CD14-positive monocyte (primary cell): ENCODE measurements around the gene ILK. TPM values are rescaled to one million over a fixed set of nuclear protein-coding genes. Genes with fewer than 3 reads are reported as not detected.

Experiments used
- DNase-seq, 3 donors: peaks; one replicate each; pipeline ENCODE4 v3.0.0-alpha.2; 2011 to 2022
- H2AFZ ChIP-seq: 2 replicates; pipeline ENCODE4 v1.6.0; 2012; ENCODE audit warnings: mild to moderate bottlenecking, low read depth, low read length, inconsistent platforms; ENCODE audit not compliant: insufficient read depth, poor library complexity, severe bottlenecking
- H3K27ac ChIP-seq, 2 donors: 1 replicate in 1 of 2; 2 replicates in 1 of 2; pipeline ENCODE4 v1.5.1; 2012 to 2013; ENCODE audit warnings: low read length in 2 of 2, control low read depth in 1 of 2, inconsistent platforms in 1 of 2, low read depth in 1 of 2, mild to moderate bottlenecking in 1 of 2
- H3K27me3 ChIP-seq, 2 donors: one replicate each; pipeline versions ENCODE4 v1.6.0 to v1.6.1; 2011 to 2013; ENCODE audit warnings: low read length in 2 of 2; ENCODE audit not compliant: control insufficient read depth in 2 of 2, insufficient read depth in 2 of 2
- H3K36me3 ChIP-seq, 2 donors: replicated peaks in 1 of 2; 1 replicate in 1 of 2; 2 replicates in 1 of 2; pipeline versions ENCODE4 v1.5.1 to v1.6.1; 2012 to 2013; ENCODE audit warnings: low read length in 2 of 2, control low read depth in 1 of 2, inconsistent platforms in 1 of 2, mild to moderate bottlenecking in 1 of 2; ENCODE audit not compliant: insufficient read depth in 2 of 2, control insufficient read depth in 1 of 2
- H3K4me1 ChIP-seq, 2 donors: 1 replicate in 1 of 2; 2 replicates in 1 of 2; pipeline versions ENCODE4 v1.5.1 to v1.6.1; 2012 to 2013; ENCODE audit warnings: low read length in 2 of 2, control low read depth in 1 of 2, inconsistent platforms in 1 of 2, mild to moderate bottlenecking in 1 of 2, moderate library complexity in 1 of 2; ENCODE audit not compliant: insufficient read depth in 2 of 2, control insufficient read depth in 1 of 2
- H3K4me2 ChIP-seq: replicated peaks from 2 replicates; pipeline ENCODE3; 2012; ENCODE audit warnings: low read length, moderate library complexity, mild to moderate bottlenecking; ENCODE audit not compliant: poor library complexity, severe bottlenecking; ENCODE audit errors: extremely low read depth
- H3K4me3 ChIP-seq, 3 experiments: fragments of 200-600 bp in 1 of 3; sonication (generic) in 1 of 3; replicated peaks in 1 of 3; 1 replicate in 2 of 3; 2 replicates in 1 of 3; pipeline ENCODE4 v1.5.1; 2011 to 2013; ENCODE audit warnings: low read length in 3 of 3, mild to moderate bottlenecking in 3 of 3, control low read depth in 2 of 3, low read depth in 2 of 3, inconsistent platforms in 1 of 3, moderate library complexity in 1 of 3
- H3K79me2 ChIP-seq: 2 replicates; pipeline ENCODE4 v1.6.0; 2012; ENCODE audit warnings: mild to moderate bottlenecking, control low read depth, inconsistent platforms, low read length, moderate library complexity; ENCODE audit not compliant: insufficient read depth
- H3K9ac ChIP-seq: 2 replicates; pipeline ENCODE4 v1.6.0; 2017; ENCODE audit warnings: low read length, mild to moderate bottlenecking; ENCODE audit not compliant: insufficient read depth, poor library complexity, severe bottlenecking
- H3K9me3 ChIP-seq, 2 donors: replicated peaks in 1 of 2; 1 replicate in 1 of 2; 2 replicates in 1 of 2; pipeline versions ENCODE4 v1.5.1 to v1.6.1; 2012 to 2013; ENCODE audit warnings: low read length in 2 of 2, control low read depth in 1 of 2; ENCODE audit not compliant: control insufficient read depth in 1 of 2, insufficient read depth in 1 of 2
- H4K20me1 ChIP-seq: 2 replicates; pipeline ENCODE4 v1.6.0; 2012; ENCODE audit warnings: mild to moderate bottlenecking, low read length, control low read depth, moderate library complexity; ENCODE audit not compliant: insufficient read depth
- H3K27ac Mint-ChIP-seq, 7 donors: one replicate each; pipeline ENCODE4 v1.8.0; 2020; ENCODE audit warnings: mild to moderate bottlenecking in 7 of 7, mixed read lengths in 7 of 7, moderate library complexity in 6 of 7, inconsistent platforms in 2 of 7
- H3K27me3 Mint-ChIP-seq, 3 donors: one replicate each; pipeline ENCODE4 v1.8.0; 2021 to 2022; ENCODE audit warnings: low read depth in 3 of 3, mild to moderate bottlenecking in 3 of 3, mixed read lengths in 3 of 3, moderate library complexity in 3 of 3, inconsistent platforms in 1 of 3
- H3K36me3 Mint-ChIP-seq, 2 donors: one replicate each; pipeline ENCODE4 v1.8.0; 2020; ENCODE audit warnings: mixed read lengths in 2 of 2, inconsistent platforms in 1 of 2, mild to moderate bottlenecking in 1 of 2
- H3K4me1 Mint-ChIP-seq: one replicate; pipeline ENCODE4 v1.8.0; 2020; ENCODE audit warnings: mild to moderate bottlenecking, mixed read lengths
- H3K4me3 Mint-ChIP-seq, 2 donors: one replicate each; pipeline ENCODE4 v1.8.0; 2020; ENCODE audit warnings: mild to moderate bottlenecking in 2 of 2, mixed read lengths in 2 of 2, moderate library complexity in 1 of 2
- H3K9me3 Mint-ChIP-seq, 7 donors: one replicate each; pipeline ENCODE4 v1.8.0; 2020 to 2022; ENCODE audit warnings: mixed read lengths in 7 of 7, mild to moderate bottlenecking in 6 of 7, moderate library complexity in 6 of 7, inconsistent platforms in 2 of 7
- WGBS: methylation state at CpG from one replicate; pipeline ENCODE4 v1.1.5; 2013; ENCODE audit warnings: missing lambda C conversion rate; ENCODE audit not compliant: insufficient coverage; 5-methylcytosine and 5-hydroxymethylcytosine counted together
- intact Hi-C, 2 donors: fragments of 100-400 bp; cut with micrococcal nuclease; formaldehyde crosslinking; loops; one replicate each; pipeline versions ENCODE4 v1.15.0 to v1.15.1; 2023
- polyA plus RNA-seq, 3 donors: library from polyadenylated mRNA; depleted of rRNA in 1 of 3; unstranded in 2 of 3; stranded (reverse) in 1 of 3; fragments of 300-500 nt in 2 of 3; fragments of >200 nt in 1 of 3; fragmentation: Illumina TruSeq in 2 of 3; gene quantifications; 1 replicate in 2 of 3; 2 replicates in 1 of 3; pipeline ENCODE4 v1.2.3, GENCODE V29; 2012 to 2021
- TF ChIP-seq, protein P1 (sequence below): fragments of 200-600 bp; IDR thresholded peaks from one replicate; pipeline ENCODE4 v1.8.0; 2022; ENCODE audit warnings: antibody characterized with exemption, mild to moderate bottlenecking

The ILK gene
- polyA plus RNA-seq, 3 donors = 165 to 271 (median 250) TPM

DNA sequence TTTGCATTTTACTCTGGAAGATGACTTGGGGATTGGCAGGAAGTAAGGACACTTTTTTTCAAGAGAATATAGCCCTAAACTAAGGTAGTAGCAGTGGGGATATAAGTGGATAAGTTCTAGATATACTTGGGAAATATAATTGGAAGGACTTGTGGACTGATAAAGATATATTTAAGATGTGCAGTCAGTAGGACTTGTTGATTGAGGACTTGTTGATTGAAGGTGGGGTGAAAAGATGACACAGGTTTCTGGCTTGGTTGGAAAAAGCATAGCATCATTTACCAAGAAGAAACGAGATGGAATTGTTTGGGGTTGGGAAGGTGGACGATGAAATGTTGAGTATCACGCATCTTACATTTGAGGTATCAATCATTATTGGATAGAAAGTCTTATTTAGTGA is 9.9 kb downstream of the ILK start:
- H3K9ac ChIP-seq = no peak overlapping the region
- H3K4me3 Mint-ChIP-seq = no peak overlapping the region
- no peak for DNase-seq

GRCh38 chr11:6614446-6614845 is 10.9 kb downstream of the ILK start:
- Mint-ChIP-seq H3K4me3 (no peak overlapping the region), H3K27me3 (no peaks in the 10 kb centered on the region), H3K4me1 (peaks cover 30% of the 10 kb centered on the region), H3K36me3 (peaks cover 19 to 20% of the 10 kb centered on the region in 2 donors), H3K27ac (peak overlapping the region in 2 of 7 donors; percentile 2 to 6), H3K9me3 (no peaks in the 10 kb centered on the region)
- Histone ChIP-seq H3K27ac (no peak overlapping the region), H2AFZ (no peak overlapping the region), H3K4me1 (peaks cover 47 to 62% of the 10 kb centered on the region in 2 donors), H3K36me3 (peaks cover 52 to 61% of the 10 kb centered on the region in 2 donors), H4K20me1 (peaks cover 23% of the 10 kb centered on the region), H3K4me3 (no peak overlapping the region), H3K9me3 (no peaks in the 10 kb centered on the region), H3K27me3 (no peaks in the 10 kb centered on the region), H3K9ac (no peak overlapping the region), H3K4me2 (no peak overlapping the region), H3K79me2 (peaks cover 66% of the 10 kb centered on the region)
- 100% methylated on average over 1 of the region's 2 CpGs for WGBS
- DNase-seq = no peak
- TF ChIP-seq, protein P1, sequence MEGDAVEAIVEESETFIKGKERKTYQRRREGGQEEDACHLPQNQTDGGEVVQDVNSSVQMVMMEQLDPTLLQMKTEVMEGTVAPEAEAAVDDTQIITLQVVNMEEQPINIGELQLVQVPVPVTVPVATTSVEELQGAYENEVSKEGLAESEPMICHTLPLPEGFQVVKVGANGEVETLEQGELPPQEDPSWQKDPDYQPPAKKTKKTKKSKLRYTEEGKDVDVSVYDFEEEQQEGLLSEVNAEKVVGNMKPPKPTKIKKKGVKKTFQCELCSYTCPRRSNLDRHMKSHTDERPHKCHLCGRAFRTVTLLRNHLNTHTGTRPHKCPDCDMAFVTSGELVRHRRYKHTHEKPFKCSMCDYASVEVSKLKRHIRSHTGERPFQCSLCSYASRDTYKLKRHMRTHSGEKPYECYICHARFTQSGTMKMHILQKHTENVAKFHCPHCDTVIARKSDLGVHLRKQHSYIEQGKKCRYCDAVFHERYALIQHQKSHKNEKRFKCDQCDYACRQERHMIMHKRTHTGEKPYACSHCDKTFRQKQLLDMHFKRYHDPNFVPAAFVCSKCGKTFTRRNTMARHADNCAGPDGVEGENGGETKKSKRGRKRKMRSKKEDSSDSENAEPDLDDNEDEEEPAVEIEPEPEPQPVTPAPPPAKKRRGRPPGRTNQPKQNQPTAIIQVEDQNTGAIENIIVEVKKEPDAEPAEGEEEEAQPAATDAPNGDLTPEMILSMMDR = no peak
- intact Hi-C loops = loop anchor here (5.0 to 10.0 kb wide), 5 partner anchors 38 to 382 kb away; partner anchors contain the start of genes FHIP1B (in 2 of the 2), ARFIP2 (in 1 of the 2), CNGA4 (in 1 of the 2) and SMPD1 (in 1 of the 2)

More for the DNA sequence above, 9.9 kb downstream of the ILK start:
- Mint-ChIP-seq H3K27ac (no peak overlapping the region), H3K27me3 (no peaks in the 10 kb centered on the region), H3K9me3 (no peaks in the 10 kb centered on the region), H3K36me3 (peaks cover 29% of the 10 kb centered on the region in 2 donors), H3K4me1 (peaks cover 30% of the 10 kb centered on the region)
- Histone ChIP-seq H3K4me2 (peak overlapping the region; percentile 96), H3K27me3 (no peaks in the 10 kb centered on the region), H3K36me3 (peaks cover 62 to 70% of the 10 kb centered on the region in 2 donors), H3K4me3 (no peak overlapping the region), H4K20me1 (peaks cover 25% of the 10 kb centered on the region), H3K4me1 (peaks cover 46 to 59% of the 10 kb centered on the region in 2 donors), H2AFZ (no peak overlapping the region), H3K79me2 (peaks cover 68% of the 10 kb centered on the region), H3K9me3 (no peaks in the 10 kb centered on the region), H3K27ac (peak overlapping the region in 1 of 2 donors; percentile 99)
- WGBS = 97% methylated on average over 3 of the region's 3 CpGs
- TF ChIP-seq, protein P1 = no peak
- intact Hi-C loops = loop anchor here (5.0 to 10.0 kb wide), 5 partner anchors 39 to 381 kb away; partner anchors contain the start of genes FHIP1B (in 2 of the 2), ARFIP2 (in 1 of the 2), CNGA4 (in 1 of the 2) and SMPD1 (in 1 of the 2)
